CD4-positive, alpha-beta T cell (primary cell): Measurements from ENCODE around the gene XPNPEP2. TPM values are rescaled to one million over a fixed set of nuclear protein-coding genes. Genes with fewer than 3 reads are reported as not detected.

Experiments
- ATAC-seq: fragments of 200-7000 bp; cut with Tn5 transposase; one replicate; pipeline ENCODE4 v1.10.0; 2022; ENCODE audit warnings: mild to moderate bottlenecking; ENCODE audit not compliant: poor library complexity
- CTCF ChIA-PET: fragments of 350-600 bp; sonication (Branson Sonifier 250); formaldehyde crosslinking; loops from one replicate; lab custom pipeline; 2021; ENCODE audit warnings: antibody characterized with exemption, inconsistent platforms; lab: Charles Lee
- POLR2A ChIA-PET: fragments of 350-600 bp; sonication (Branson Sonifier 250); formaldehyde crosslinking; loops from one replicate; lab custom pipeline; 2021; ENCODE audit warnings: antibody characterized with exemption, inconsistent platforms; lab: Charles Lee
- DNase-seq, 14 experiments: peaks; one replicate each; pipeline ENCODE4 v3.0.0-alpha.2; 2013 to 2020; ENCODE audit warnings: mixed read lengths in 2 of 14
- H3K27ac ChIP-seq, 2 donors: one replicate each; pipeline versions ENCODE4 v1.5.1 to v1.7.0; 2013; ENCODE audit warnings: low read length in 2 of 2, low read depth in 1 of 2, mild to moderate bottlenecking in 1 of 2
- H3K27me3 ChIP-seq, 2 experiments: 1 replicate in 1 of 2; 2 replicates in 1 of 2; pipeline versions ENCODE4 v1.6.1 to v1.7.0; 2013; ENCODE audit warnings: low read length in 2 of 2, control low read depth in 1 of 2, mild to moderate bottlenecking in 1 of 2, moderate library complexity in 1 of 2; ENCODE audit not compliant: insufficient read depth in 2 of 2, control insufficient read depth in 1 of 2
- H3K36me3 ChIP-seq: one replicate; pipeline ENCODE4 v1.6.1; 2013; ENCODE audit warnings: low read length, control low read depth; ENCODE audit not compliant: insufficient read depth
- H3K4me1 ChIP-seq: one replicate; pipeline ENCODE4 v1.6.1; 2013; ENCODE audit warnings: low read length, control low read depth; ENCODE audit not compliant: insufficient read depth
- H3K4me3 ChIP-seq: one replicate; pipeline ENCODE4 v1.5.1; 2013; ENCODE audit warnings: mild to moderate bottlenecking, low read length, moderate library complexity
- H3K9me3 ChIP-seq, 2 experiments: 1 replicate in 1 of 2; 2 replicates in 1 of 2; pipeline versions ENCODE4 v1.6.1 to v1.7.0; 2013; ENCODE audit warnings: low read length in 2 of 2, mild to moderate bottlenecking in 2 of 2, control low read depth in 1 of 2, moderate library complexity in 1 of 2; ENCODE audit not compliant: control insufficient read depth in 1 of 2, insufficient read depth in 1 of 2
- H3K27ac Mint-ChIP-seq: one replicate; pipeline ENCODE4 v1.8.0; 2020; ENCODE audit warnings: mixed read lengths
- H3K27me3 Mint-ChIP-seq: one replicate; pipeline ENCODE4 v1.8.0; 2021; ENCODE audit warnings: mixed read lengths
- H3K36me3 Mint-ChIP-seq: one replicate; pipeline ENCODE4 v1.8.0; 2021; ENCODE audit warnings: low read depth, mixed read lengths
- H3K4me1 Mint-ChIP-seq: one replicate; pipeline ENCODE4 v1.8.0; 2021; ENCODE audit warnings: low read depth, mixed read lengths
- H3K4me3 Mint-ChIP-seq: one replicate; pipeline ENCODE4 v1.8.0; 2020; ENCODE audit warnings: mild to moderate bottlenecking, mixed read lengths
- H3K9me3 Mint-ChIP-seq: one replicate; pipeline ENCODE4 v1.8.0; 2020; ENCODE audit warnings: mixed read lengths
- CTCF ChIP-seq: fragments of 200-600 bp; IDR thresholded peaks from one replicate; pipeline ENCODE4 v1.8.0; 2022; ENCODE audit warnings: antibody characterized with exemption, mild to moderate bottlenecking
- intact Hi-C, 2 experiments: fragments of 100-400 bp; cut with DNase I in 1 of 2; cut with micrococcal nuclease in 1 of 2; formaldehyde crosslinking; loops; one replicate each; pipeline versions ENCODE4 v1.15.1 to v1.9.0; 2023 to 2025; cut with DNase I, micrococcal nuclease
- total RNA-seq, 174 experiments: library from RNA in 2 of 174; stranded (reverse) in 2 of 174; gene quantifications; one replicate each; pipeline ENCODE4 v1.2.3 and lab custom pipeline; 2021 to 2026

Gene XPNPEP2
- total RNA-seq, 2 experiments from 2014 or later = 0.16 to 0.17 TPM

DNA sequence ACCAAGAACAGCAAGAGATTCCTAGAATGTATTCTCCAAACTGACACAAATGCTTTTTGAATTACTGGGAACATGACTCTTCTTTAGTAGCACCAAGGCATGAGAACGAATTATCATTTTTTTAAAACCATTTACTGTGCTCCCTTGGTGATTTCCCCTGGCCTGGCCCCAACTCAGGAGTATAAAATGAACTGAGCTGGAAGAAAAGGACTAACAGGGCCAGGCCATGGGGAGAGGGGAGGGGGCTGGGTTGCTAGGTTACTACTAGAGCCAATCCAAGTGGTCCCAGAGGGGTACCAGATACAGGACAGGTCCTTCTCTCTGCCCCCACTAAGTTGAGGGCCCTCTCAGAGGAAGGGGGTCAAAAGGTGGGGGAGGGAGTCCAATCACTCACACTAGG is 64.1 kb downstream of the XPNPEP2 start:
- Mint-ChIP-seq H3K36me3 (peaks cover 28% of the 10 kb centered on the region), H3K9me3 (no peaks in the 10 kb centered on the region), H3K27me3 (no peaks in the 10 kb centered on the region), H3K4me1 (peaks cover 14% of the 10 kb centered on the region), H3K27ac (no peak overlapping the region), H3K4me3 (no peak overlapping the region)
- TF ChIP-seq CTCF = no peak
- ATAC-seq (no peak), DNase-seq (no peak)
- Histone ChIP-seq H3K36me3 (no peaks in the 10 kb centered on the region), H3K9me3 (no peaks in the 10 kb centered on the region), H3K27ac (no peak overlapping the region), H3K27me3 (no peaks in the 10 kb centered on the region), H3K4me3 (no peak overlapping the region), H3K4me1 (peaks cover 3% of the 10 kb centered on the region)
- intact Hi-C loops = no loop called here
- ChIA-PET CTCF (interaction anchor here (1.2 kb wide), 1 partner anchor 43 kb away, joined by 3 read pairs; no protein-coding TSS in a partner anchor), POLR2A (no interaction called here)

DNA sequence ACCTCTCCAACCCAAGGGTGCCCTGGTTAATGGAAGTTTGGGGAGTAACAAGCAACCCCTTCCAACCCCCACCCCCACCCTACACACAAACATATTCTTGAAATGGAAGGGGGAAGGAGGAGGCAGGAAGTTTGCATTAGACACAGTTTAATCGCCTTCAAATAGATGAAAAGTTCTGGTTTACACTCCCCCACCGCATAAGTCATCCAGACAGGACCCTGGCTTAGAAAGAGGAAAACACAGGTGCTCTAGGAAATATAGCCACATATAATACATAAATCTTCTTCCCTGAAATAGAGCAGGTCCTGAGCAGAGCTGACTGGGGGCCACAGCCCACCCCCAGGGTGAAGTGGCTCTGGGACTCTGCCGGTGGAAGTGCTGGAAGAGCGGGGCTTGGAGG is 66.0 kb downstream of the XPNPEP2 start:
- no peaks in the 10 kb centered on the region for H3K36me3 ChIP-seq
- intact Hi-C loops = no loop called here
- no peak overlapping the region for H3K27ac ChIP-seq
- no peaks in the 10 kb centered on the region for H3K9me3 ChIP-seq
- H3K4me1 ChIP-seq = no peaks in the 10 kb centered on the region
- H3K4me1 Mint-ChIP-seq = peaks cover 11% of the 10 kb centered on the region
- CTCF ChIA-PET = no interaction called here
- no peaks in the 10 kb centered on the region for H3K27me3 Mint-ChIP-seq
- POLR2A ChIA-PET = no interaction called here
- no peak overlapping the region for H3K4me3 Mint-ChIP-seq
- TF ChIP-seq CTCF = no peak
- ATAC-seq (no peak), DNase-seq (no peak)
- H3K27ac Mint-ChIP-seq = no peak overlapping the region
- H3K4me3 ChIP-seq = no peak overlapping the region
- H3K27me3 ChIP-seq = no peaks in the 10 kb centered on the region
- no peaks in the 10 kb centered on the region for H3K9me3 Mint-ChIP-seq
- peaks cover 26% of the 10 kb centered on the region for H3K36me3 Mint-ChIP-seq

DNA sequence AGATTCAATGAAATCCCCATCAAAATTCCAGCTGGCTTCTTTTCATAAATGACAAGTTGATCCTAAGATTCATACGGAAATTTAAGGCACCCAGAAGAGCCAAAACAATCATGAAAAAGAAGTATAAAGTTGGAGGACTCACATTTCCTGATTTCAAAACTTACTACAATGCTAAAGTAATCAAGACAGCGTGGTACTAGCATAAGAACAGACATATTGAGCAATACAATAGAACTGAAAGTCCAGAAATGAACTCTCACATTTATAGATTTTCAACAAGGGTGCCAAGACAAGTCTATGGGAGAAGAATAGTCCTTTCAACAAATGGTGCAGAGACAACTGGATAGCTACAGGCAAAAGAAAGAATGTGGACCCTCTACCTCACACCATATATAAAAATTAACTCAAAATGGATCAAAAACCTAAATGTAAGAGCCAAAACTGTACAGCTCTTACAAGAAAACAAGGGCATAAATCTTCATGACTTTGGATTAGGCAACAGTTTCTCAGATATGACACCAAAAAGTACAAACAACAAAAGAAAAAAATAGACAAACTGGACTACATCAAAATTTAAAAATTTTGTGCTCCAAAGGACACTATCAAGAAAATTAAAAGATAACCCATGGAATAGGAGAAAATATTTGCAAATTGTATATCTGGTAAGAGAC is 69.5 kb downstream of the XPNPEP2 start:
- Mint-ChIP-seq H3K4me3 (no peak overlapping the region), H3K27ac (no peak overlapping the region), H3K9me3 (no peaks in the 10 kb centered on the region), H3K36me3 (peaks cover 41% of the 10 kb centered on the region), H3K27me3 (no peaks in the 10 kb centered on the region), H3K4me1 (peaks cover 11% of the 10 kb centered on the region)
- TF ChIP-seq CTCF = no peak
- Histone ChIP-seq H3K27me3 (no peaks in the 10 kb centered on the region), H3K4me1 (no peaks in the 10 kb centered on the region), H3K27ac (no peak overlapping the region), H3K36me3 (peaks cover 4% of the 10 kb centered on the region), H3K9me3 (no peaks in the 10 kb centered on the region), H3K4me3 (no peak overlapping the region)
- ChIA-PET POLR2A (interaction anchor here (1.5 kb wide), 1 partner anchor 98 kb away, joined by 3 read pairs; the partner anchor contains the start of gene UTP14A), CTCF (no interaction called here)
- intact Hi-C loops = no loop called here
- ATAC-seq (no peak), DNase-seq (no peak)
